ENCODE measurements around the gene FLT4. TPM values are rescaled to one million over a fixed set of nuclear protein-coding genes. Genes with fewer than 3 reads are reported as not detected.

The FLT4 gene
- polyA plus RNA-seq, 3 donors = not detected

DNA sequence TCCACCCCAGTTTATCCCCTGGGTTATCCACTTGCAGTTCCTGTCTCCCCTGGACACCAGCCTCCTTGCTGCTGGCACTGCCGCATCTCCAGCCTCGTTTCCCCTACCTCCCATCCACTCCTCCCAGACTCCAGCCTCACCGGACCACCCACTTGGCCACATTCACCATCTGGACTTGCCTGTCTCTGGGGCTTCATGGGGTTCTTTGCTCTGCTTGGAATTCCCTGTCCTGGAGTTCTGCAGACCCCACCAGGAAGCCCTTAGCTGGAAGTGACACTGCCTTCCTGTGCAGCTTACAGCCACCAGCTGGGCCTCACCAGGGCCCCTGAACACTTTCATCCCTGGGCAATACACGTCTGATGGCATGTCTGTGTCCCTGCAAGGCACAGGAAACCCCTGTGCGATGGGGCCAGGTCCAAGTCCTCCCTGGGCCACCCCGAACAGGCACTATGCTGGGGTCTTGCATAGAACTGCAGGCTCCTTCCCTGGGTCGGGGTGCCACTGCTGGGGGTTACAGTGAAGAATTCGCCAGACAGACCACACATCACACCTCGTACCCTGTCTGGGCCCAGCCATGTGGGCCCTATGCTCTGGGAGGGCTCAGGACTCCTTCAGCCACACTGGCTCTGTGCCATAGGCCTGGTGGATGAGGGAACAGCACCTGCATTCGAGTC lies 3.0 kb downstream of the FLT4 start:
- no peak overlapping the region for H3K4me3 Mint-ChIP-seq
- peak overlapping the region in 1 of 7 donors; percentile 25 for H3K27ac Mint-ChIP-seq
- no peaks in the 10 kb centered on the region for H3K4me1 ChIP-seq (ENCODE audit: control insufficient read depth in 1 of 2, insufficient read depth in 2 of 2, low read length in 2 of 2)

More for the DNA sequence above, 3.0 kb downstream of the FLT4 start:
- H3K36me3 Mint-ChIP-seq = no peaks in the 10 kb centered on the region
- Histone ChIP-seq H2AFZ (ENCODE audit: insufficient read depth, low read depth, low read length, poor library complexity, severe bottlenecking) (no peak overlapping the region), H4K20me1 (ENCODE audit: insufficient read depth, low read length) (no peaks in the 10 kb centered on the region), H3K79me2 (ENCODE audit: insufficient read depth, low read length) (no peaks in the 10 kb centered on the region), H3K4me3 (replicated peaks in 1 of 3; ENCODE audit: low read depth in 2 of 3, low read length in 3 of 3) (no peak overlapping the region), H3K9ac (ENCODE audit: insufficient read depth, low read length, poor library complexity, severe bottlenecking) (no peak overlapping the region), H3K4me2 (replicated peaks; ENCODE audit: extremely low read depth, low read length, poor library complexity, severe bottlenecking) (no peak overlapping the region), H3K36me3 (replicated peaks in 1 of 2; ENCODE audit: control insufficient read depth in 1 of 2, insufficient read depth in 2 of 2, low read length in 2 of 2) (no peaks in the 10 kb centered on the region), H3K9me3 (replicated peaks in 1 of 2; ENCODE audit: control insufficient read depth in 1 of 2, insufficient read depth in 1 of 2, low read length in 2 of 2) (no peaks in the 10 kb centered on the region), H3K27me3 (ENCODE audit: control insufficient read depth in 2 of 2, insufficient read depth in 2 of 2, low read length in 2 of 2) (peaks cover 11 to 41% of the 10 kb centered on the region in 2 donors), H3K27ac (ENCODE audit: low read depth in 1 of 2, low read length in 2 of 2) (no peak overlapping the region)
- DNase-seq = no peak
- TF ChIP-seq CTCF (IDR thresholded peaks at IDR 0.05) = no peak
- peaks cover 47 to 56% (median 53%) of the 10 kb centered on the region in 3 donors for H3K27me3 Mint-ChIP-seq (ENCODE audit: low read depth in 3 of 3)
- peaks cover 6% of the 10 kb centered on the region for H3K4me1 Mint-ChIP-seq
- peaks cover 0 to 7% (median 5%) of the 10 kb centered on the region in 7 donors for H3K9me3 Mint-ChIP-seq
- intact Hi-C loops (cut with micrococcal nuclease) = no loop called here
- 78% methylated on average over 9 of the region's 10 CpGs for WGBS (ENCODE audit: insufficient coverage)

Measured in CD14-positive monocyte (primary cell).